Cardiac muscle cell (in vitro differentiated cells and primary cell): ENCODE results near the gene PRM2. TPM values are rescaled to one million over a fixed set of nuclear protein-coding genes. Genes with fewer than 3 reads are reported as not detected.
"Not testable (repeated sequence)": the region's sequence is repeated elsewhere in the genome, so short reads cannot be mapped to it uniquely, and the experiment has no call there.

ENCODE experiments used
- DNase-seq, 2 donors: peaks; one replicate each; pipeline versions ENCODE4 v3.0.0 to v3.0.0-alpha.2; 2010 to 2017; ENCODE audit warnings: low read depth in 1 of 2, low spot score in 1 of 2
- H3K27ac ChIP-seq: fragments of 200-600 bp; sonication (generic); 2 replicates; pipeline ENCODE4 v1.5.1; 2016
- H3K27me3 ChIP-seq: fragments of 200-600 bp; sonication (generic); 2 replicates; pipeline ENCODE4 v1.6.0; 2016; ENCODE audit warnings: control low read depth
- H3K36me3 ChIP-seq: fragments of 200-600 bp; sonication (generic); 2 replicates; pipeline ENCODE4 v1.5.1; 2016; ENCODE audit warnings: control low read depth
- H3K4me1 ChIP-seq: fragments of 200-600 bp; sonication (generic); 2 replicates; pipeline ENCODE4 v1.8.1; 2017; ENCODE audit warnings: low read depth, mild to moderate bottlenecking, mixed run types
- H3K4me3 ChIP-seq: fragments of 200-600 bp; sonication (generic); 2 replicates; pipeline ENCODE4 v1.5.1; 2016; ENCODE audit warnings: mild to moderate bottlenecking
- H3K9me3 ChIP-seq: fragments of 200-600 bp; sonication (generic); 2 replicates; pipeline ENCODE4 v1.5.1; 2017; ENCODE audit warnings: low read depth, mild to moderate bottlenecking, control low read depth
- CTCF ChIP-seq: IDR thresholded peaks from 2 replicates; pipeline ENCODE4 v1.5.1; 2012; ENCODE audit warnings: low read depth, mild to moderate bottlenecking, low read length
- polyA plus RNA-seq: library from polyadenylated mRNA; unstranded; fragments of >200 nt; fragmentation: Nextera tagmentation; extraction: Ambion mirVana; gene quantifications from 2 replicates; pipeline ENCODE4 v1.2.1, GENCODE V29; 2016
- total RNA-seq: library from RNA; depleted of rRNA; stranded (reverse); fragments of >200 nt; gene quantifications from 2 replicates; pipeline ENCODE4 v1.2.3, GENCODE V29; 2016

Gene PRM2
- total and polyA plus RNA-seq, 2 experiments from 2014 or later: 0.42 TPM; not detected in 1

GRCh38 chr16:11299865-11300559 is 23.7 kb upstream of the PRM2 start:
- no peak for TF ChIP-seq CTCF
- Histone ChIP-seq H3K27ac (no peak overlapping the region), H3K36me3 (no peaks in the 10 kb centered on the region), H3K27me3 (no peaks in the 10 kb centered on the region), H3K9me3 (no peaks in the 10 kb centered on the region), H3K4me1 (peaks cover 28% of the 10 kb centered on the region), H3K4me3 (no peak overlapping the region)
- DNase-seq: no peak

GRCh38 chr16:11298950-11299547 is 22.8 kb upstream of the PRM2 start:
- not testable (repeated sequence) for H3K9me3 ChIP-seq

GRCh38 chr16:11298143-11298900 is 22.0 kb upstream of the PRM2 start:
- no peak overlapping the region for H3K4me3 ChIP-seq
- H3K9me3 ChIP-seq: no peaks in the 10 kb centered on the region
- H3K4me1 ChIP-seq: peaks cover 25% of the 10 kb centered on the region
- no peak for DNase-seq
- H3K36me3 ChIP-seq: no peaks in the 10 kb centered on the region
- TF ChIP-seq CTCF: no peak
- no peak overlapping the region for H3K27ac ChIP-seq
- H3K27me3 ChIP-seq: no peaks in the 10 kb centered on the region

More at GRCh38 chr16:11298950-11299547, 22.8 kb upstream of the PRM2 start:
- H3K27ac ChIP-seq, DNase-seq, H3K4me3 ChIP-seq, H3K27me3 ChIP-seq, H3K36me3 ChIP-seq: not testable (repeated sequence)
- H3K4me1 ChIP-seq: peaks cover 28% of the 10 kb centered on the region

GRCh38 chr16:11297492-11298142 is 21.3 kb upstream of the PRM2 start:
- peak; percentile 69 to 82 for DNase-seq
- Histone ChIP-seq H3K4me3 (no peak overlapping the region), H3K9me3 (no peaks in the 10 kb centered on the region), H3K27me3 (no peaks in the 10 kb centered on the region), H3K36me3 (no peaks in the 10 kb centered on the region), H3K4me1 (peaks cover 20% of the 10 kb centered on the region), H3K27ac (peak overlapping the region; percentile 69)
- TF ChIP-seq CTCF: no peak

- peak in 1 of 2 donors; percentile 22 for DNase-seq
- H3K4me1 ChIP-seq: peaks cover 20% of the 10 kb centered on the region
Observed at GRCh38 chr16:11296706-11297491, 20.6 kb upstream of the PRM2 start.

More at GRCh38 chr16:11296706-11297491, 20.6 kb upstream of the PRM2 start:
- Histone ChIP-seq H3K36me3 (no peaks in the 10 kb centered on the region), H3K4me3 (no peak overlapping the region), H3K9me3 (no peaks in the 10 kb centered on the region), H3K27me3 (no peaks in the 10 kb centered on the region), H3K27ac (peak overlapping the region; percentile 69)
- no peak for TF ChIP-seq CTCF
